ENCODE data around the gene DPYSL4.

Gene DPYSL4

DNA sequence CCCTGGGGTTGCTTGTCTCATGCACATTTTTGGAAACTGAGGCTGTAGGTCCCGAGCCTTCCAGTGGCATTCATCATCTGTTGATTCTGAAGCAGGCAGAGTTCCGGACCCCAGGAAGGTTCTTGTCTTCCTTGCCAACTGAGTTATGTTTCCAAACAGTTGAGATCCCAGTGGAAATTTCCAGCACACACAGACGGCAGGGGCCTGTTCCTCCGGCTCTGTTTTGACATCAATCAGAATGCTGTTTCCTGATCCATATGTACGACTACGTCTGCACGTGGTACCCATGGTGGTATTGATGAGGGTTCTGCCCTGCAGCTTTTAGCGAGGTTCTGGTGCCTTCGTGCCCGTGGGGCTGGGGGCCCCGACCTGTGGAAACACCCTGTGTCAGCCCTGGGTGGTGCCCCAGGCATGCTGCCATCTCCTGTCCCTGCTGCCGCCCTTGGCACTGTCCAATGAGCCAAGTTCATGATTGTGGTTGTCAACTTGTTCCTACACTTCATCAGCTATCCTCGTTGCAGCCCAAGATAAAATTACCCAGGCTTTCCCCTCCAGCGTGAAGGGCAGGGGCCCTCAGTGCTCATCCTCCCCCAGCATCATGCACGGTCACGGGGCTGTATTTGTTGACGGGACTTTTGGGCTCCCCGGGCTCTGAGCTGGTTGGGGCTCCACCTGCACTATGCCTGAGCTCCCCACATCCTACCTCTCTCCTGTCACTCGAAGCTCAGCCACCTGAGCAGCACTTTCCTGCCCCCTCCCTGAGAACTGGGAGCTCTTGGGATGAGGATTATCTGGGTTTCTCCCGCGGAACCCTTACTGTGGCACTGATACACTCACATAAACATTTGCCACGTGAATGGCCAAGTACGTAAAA is 7.8 kb upstream of the DPYSL4 start:
- no peak for DNase-seq (ENCODE audit: low spot score)

DNA sequence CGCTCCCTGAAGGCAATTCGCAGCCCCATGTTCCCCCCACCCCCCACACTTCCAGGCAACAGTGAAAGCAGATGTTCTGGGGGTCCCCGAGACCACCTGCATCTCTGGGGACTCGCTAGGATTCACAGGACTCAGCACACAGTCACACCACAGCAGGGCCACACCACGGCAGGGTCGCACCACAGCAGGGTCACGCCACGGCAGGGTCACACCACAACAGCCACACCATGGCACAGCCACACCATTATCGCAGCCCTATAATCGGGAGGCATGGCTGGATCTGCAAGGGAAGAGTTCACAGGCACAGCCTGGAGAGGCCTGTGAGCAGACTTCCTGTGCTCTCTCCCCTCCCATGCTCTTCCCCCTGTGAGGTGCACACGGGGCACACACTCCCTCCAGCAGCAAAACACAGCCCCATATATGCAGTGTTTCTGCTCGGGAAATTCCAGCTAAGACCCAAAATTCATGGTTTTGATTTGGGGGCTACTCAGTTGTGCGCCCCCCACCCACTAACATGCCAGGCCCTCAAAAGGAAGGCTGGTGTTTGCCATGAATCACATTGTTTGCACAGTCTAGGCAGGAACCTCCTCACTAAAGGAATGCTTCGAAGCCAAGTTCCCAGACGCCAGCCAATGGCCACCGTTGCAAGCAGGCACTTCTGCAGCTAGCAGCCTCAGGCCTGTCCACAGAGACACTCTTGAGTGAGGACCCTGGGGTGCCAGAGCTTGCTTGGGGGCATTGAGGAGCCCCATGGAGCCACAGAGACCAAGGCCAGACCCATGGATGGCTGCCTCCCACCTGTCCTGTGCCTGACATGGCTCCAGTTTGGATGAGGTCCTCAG is 7.0 kb upstream of the DPYSL4 start:
- no peak for DNase-seq (ENCODE audit: low spot score)

DNA sequence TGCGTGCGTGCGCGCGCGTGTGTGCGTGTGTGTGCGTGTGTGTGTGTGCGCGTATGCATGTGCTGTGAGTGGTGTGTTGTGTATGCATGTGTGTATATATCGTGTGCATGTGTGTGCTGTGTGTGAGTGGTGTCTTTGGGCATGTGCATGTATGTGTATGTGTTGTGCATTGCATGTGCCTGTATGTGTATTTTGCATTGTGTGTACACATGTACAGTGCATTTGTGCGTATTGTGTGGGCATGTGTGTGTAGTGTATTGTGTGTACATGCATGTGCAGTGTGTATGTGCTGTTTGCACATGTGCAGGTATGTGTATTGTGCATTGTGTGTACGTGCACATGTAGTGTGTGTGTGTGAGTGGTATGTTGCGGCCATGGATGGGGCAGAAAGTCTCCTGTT is 6.0 kb upstream of the DPYSL4 start:
- no peak for DNase-seq (ENCODE audit: low spot score)

DNA sequence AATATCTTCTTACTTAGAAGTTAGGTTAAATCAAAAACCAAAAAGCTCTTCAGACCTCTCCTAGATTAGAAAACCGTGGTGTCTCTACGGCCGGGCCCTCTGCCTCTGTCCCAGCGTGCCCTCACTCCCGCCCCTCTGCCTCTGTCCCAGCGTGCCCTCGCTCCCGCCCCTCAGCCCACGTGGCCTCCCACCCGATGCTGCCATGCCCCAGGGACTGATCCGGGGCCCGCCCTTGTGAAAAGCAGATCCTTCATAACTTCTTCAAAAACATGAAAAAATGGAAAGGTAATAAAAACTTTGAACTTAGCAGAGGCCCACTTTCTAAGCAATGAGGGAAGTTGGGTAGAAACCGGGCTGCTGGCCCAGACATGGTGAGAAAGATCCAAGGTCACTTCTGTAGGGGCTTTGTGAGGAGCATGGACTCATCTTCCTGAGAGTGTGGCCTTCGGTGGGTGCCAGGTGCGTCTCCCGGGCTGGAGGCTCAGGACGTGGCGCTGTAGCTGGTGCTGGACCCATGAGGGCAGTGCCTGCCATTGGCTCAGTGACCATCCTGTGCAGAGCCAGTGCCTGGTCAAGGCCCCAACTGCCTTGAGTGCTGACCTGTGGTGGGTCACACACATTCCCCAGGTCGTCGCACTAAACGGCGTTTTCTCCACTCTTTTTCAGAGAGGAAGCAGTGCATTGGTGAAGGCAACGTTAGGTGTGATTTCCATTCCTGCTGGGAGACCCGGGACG is 4.9 kb upstream of the DPYSL4 start:
- DNase-seq (ENCODE audit: low spot score): no peak

DNA sequence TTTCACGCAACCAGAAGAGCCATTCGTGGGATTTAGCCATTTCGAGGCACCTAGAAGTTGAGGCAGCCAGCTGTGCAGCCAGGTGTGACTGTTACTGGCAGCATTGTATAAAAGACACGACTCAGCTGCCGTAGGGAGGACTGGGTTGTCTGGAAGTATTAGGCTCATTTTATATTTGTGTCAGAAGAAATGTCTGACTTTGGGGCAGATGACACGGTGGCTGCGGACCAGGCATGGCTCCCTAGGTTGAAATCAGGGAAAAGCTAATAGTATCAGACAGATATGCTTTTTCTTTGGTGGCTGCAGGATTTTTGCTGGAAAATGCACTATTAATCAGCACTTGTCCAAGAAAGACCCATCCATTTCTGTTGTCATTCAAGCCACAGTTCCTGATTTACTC is 4.2 kb upstream of the DPYSL4 start:
- no peak for DNase-seq (ENCODE audit: low spot score)

DNA sequence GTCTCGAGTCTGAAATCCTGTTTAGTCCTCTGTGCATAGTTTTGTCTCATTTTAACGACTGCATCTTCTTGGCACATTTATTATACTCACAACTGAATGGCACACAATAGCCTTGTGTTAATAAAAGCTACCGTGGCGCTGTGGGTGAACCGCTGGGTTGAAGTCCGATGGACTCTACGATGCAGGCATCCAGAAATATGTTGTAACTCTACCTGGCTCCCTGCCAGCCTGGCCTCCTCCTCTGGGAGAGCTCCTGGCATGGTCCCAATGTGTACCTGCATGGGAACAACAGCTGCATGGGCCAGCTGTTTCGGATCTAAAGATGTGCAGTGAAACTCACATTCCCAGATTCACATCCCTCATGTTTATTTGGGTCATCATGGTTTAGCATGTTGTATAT is 3.7 kb upstream of the DPYSL4 start:
- no peak for DNase-seq (ENCODE audit: low spot score)

DNA sequence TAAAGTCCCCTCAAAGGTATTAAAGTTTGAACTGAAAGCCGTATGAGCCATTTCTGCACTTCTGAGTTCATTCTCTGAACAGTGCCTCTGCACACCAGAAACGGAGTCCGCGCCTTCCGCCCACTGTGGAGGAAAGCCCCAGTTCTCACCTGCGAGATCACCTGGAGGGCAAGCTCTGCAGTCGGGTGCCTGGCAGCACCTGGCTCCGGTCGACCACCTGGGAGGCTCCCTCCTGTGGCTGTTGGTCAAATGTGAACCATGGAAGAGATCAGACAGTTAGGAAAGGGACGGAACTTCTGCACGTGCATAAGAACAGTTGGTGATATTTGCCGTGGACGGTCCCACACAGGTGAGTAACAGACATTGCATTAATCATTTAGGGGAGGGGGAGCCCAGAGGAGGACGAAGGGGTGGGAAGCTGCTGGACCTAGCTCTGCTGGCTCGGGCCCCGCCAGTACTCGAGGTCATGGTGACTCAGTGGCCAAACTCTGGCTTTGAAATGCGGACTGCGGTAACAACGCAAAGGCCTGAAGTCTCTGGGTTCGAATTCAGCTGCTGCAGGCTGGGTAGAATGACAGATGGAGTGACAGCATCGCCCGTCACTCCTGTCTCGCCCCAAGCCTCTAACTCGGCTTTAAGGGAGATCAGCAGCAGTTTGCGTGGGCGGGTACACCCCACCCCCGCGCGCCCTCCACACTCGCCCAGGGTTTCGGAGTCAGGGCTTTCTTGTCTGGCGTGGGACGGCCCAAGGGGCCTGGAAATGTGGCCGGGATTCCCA is 1.7 kb upstream of the DPYSL4 start:
- no peak for DNase-seq (ENCODE audit: low spot score)

DNA sequence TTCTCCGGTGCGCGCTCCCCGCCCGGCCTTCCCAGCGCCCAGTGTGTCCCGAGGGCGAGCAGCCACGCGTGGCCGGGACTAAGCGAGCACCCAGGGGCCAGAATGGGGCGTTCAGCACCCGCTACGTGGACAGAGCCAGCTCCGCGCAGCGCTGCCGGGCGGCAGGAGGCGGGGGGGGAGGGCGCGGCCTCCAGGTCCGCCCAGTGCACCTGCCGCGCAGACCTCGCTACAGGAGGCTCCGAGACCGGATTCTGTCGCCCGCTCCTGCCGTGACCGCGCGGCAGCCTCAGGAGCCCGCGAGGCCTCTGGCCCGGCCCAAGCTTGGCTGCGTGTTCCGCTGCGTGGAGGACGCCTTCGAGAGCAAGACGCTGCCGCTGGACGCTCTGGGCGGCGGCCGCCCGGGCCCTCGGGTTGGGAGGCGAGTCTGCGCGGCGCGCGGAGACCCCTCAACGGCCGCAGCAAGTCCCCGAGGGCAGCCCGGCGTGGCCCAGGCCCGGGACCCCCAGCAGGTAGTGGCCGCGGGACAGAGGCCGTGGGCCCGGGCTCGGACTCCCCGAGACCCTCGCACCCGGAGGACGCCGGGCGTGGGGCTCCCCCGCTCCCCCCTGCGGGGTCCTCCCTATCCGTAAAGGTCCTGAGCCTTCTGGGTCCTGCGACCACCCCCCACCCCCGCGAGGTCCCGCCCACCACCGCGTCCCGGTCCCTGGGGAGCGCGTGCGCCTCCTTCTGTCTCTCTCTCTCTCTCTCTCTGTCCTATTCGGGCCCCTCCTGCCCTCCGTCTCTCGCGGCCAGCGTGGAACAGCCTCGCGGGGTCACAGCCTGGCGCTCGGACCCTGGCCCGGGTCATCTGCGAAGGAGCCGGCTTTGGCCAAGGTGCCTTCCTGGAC is 904 bp upstream of the DPYSL4 start:
- DNase-seq (ENCODE audit: low spot score): no peak

DNA sequence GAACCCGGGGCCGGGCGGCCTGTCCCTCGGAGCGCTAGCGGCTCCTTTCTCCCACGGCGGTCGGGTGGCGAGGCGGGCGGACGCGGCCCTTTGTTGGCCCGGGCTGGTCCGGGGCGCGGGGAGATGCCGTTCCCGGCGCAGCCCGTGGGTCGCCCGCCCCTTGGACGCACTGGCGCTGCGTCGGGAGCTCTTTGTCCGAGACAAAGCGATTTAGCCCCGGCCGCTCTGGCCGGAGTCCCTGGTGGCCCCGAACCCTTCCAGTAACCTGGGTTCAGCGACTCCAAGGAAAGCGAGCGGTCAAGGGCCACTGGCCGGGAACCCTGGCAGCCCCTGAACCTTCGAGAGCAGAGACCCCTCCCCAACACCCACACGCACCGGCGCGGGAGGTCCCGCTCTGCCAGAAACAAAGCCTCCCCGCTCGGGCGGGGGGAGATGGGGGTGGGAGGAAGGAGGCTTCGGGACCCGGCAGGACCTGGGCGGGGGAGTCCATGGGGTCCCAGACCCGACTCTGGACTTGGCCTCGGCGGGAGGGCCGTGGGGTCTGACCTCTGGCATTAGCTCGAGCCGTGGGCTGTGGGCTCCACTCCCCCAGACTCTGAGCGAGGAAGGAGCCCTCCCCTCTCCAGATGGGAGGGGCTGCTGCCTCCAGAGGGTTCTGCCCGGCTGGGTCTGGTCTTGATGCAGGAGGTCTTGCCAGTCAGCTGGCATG is 836 bp downstream of the DPYSL4 start:
- DNase-seq (ENCODE audit: low spot score): no peak

DNA sequence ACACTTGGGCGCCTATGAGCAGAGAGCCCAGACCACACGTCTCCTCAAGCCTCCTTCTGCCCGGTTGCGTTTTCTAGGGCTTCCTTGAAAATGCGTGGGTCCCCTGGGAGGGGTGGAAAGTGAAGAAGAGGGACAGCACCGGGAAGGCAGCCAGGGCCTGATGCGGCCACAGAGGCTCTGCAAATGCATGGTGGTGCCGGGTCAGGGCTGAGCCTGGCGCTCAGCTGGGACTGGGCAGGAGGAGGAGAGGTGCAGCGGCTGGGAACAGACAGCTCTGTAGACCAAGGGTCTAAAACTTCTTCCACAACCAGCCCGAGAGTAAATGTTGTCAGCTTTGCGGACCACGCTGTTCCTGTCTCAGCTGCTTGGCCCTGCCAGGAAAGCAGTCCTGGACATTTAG is 1.6 kb downstream of the DPYSL4 start:
- no peak for DNase-seq (ENCODE audit: low spot score)

DNA sequence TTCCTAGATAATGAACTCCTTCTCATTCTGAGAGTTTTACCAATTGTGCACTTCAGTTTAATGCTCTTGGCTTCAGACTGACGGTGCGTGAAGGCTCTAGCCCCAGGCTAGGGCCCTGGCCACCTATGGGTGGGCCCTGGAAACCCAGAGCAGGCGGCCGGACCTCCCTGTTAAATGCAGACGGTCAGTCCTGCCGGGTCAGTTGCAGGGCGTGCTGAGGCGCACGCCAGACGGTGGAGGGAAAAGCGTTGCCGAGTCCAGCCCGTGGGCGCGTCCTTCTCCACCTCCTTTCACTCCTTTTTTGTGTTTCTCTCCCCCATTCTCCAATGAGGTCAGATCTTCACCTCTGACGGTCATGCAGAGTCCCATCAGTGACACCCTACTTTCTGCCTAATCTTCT is 2.3 kb downstream of the DPYSL4 start:
- DNase-seq (ENCODE audit: low spot score): no peak

DNA sequence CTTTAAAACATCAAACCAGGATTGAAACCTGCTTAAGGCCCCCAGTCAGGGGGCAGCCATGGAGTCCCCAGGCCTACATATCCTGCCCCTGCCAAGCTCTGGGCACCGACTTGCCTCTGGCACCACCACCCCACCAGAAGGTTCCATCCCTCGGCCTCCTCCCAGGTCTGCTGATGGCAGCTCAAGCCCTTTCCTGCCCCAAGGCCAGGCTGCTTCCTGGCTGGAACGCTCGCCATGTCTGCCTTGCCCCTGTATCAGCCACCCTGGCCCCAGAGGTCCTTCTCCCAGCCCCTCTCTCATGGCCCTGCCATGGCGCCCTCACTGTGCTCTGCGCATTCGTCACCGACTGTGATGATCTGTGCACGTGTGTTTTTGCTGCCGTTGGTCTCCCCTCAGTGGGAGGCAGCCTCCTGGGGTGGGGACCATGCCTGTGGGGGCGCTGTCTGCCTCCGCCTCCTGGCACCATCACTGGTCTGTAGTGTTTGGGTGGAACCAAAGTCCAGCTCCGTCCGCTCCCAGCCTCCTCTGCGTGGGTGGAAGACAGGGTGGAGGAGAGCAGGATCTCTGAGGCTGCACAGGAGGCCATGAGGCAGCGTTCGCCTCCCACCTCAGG is 3.2 kb downstream of the DPYSL4 start:
- no peak for DNase-seq (ENCODE audit: low spot score)

DNA sequence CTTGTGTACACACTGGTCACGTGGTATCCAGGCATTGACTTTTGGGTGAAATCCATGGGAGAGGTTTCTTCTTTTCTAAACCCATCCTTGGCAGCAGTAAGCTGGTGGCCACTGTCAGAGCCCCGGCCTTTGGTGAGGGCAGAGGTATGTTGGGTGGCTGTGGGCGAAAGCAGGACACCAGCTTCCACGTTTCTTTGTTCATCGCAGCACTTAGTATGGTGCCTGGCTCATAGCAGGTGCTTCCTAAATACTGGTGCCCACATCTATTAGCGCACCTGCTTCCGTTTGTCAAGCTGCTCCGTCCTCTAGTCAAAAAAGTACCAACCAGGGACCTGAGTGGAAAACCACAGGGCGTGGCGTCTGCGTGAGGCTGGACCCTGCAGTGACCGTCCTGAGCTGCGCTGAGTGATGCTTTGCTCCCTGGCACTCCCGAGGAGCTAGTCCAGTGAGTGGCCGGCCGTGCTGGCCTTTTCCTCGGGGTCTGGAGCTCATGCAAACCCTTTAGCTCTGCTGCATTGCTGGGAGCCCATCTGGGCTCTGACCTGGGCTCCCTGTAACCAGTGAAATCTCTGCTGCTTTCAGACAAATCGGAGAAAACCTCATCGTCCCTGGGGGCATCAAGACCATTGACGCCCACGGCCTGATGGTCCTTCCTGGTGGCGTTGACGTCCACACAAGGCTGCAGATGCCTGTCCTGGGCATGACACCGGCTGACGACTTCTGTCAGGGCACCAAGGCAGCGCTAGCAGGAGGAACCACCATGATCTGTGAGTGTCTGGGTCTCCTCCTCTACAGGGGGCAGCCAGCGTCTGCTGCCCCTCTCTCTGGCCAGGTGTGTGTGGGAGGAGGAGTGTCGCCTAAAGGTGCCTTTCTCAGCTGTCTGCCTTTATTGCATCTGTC is 5.6 kb downstream of the DPYSL4 start:
- DNase-seq (ENCODE audit: low spot score): no peak

DNA sequence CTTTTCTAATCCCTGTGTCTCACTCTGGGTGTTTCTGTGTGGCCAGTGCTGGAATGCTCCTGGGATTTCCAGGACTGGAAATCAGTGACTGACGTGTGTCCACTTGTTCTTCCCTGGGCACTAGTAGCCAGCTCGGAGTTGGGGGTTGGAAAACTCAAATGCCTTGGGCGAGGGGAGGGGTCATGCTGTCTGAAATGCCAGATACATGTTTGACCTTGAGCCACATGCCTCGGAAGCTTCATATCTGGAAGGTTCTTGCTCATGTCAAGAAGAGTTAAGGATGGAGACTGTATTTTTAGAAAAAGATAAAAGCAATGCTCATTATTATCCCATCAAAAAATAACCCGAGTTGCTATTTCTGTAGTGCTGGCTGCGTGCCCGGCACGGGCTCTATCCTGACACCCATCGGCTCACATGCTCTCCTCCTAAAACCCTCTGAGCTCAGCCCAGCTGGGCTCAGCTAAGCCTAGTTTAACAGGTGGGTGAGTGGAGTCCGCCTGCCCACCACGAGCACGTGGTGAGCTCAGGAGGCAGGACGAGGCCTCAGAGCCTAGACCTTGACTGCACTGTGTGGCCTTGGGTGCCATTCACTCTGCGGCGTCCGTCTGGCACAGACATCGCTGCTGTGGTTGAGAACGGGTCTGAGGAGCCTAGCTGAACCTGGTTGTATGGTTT is 6.4 kb downstream of the DPYSL4 start:
- no peak for DNase-seq (ENCODE audit: low spot score)

DNA sequence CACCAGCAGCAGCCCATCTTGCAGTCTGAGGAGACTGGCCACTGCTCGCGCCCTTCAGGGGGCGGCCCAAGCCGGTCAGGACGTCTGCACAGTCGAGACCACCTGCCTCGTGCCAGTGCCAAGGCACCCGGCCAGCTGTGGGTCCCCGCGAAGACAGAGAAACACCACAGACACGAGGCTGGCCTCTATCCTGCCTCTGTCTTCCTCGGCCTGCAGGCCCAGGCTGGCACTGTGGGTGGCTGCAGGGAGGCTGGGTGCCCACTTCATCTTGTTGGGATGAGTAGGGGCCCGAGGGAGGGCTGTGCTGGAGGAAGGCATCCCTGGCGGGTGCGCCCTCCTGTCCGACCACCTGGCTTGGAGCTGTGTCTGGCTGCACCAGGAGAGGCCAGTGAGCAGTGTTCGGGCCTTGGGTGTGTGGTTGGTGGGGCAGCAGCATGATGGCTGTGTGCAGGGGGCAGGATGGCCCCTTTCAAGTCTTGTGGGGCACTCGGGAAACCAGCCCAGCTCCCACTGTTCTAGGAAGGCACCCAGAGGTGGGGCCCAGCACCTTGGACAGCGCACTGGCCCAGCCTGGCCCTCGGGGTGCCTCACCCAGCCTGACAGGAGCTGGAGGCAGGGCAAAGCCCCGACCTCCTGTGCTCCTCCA is 7.3 kb downstream of the DPYSL4 start:
- DNase-seq (ENCODE audit: low spot score): no peak

DNA sequence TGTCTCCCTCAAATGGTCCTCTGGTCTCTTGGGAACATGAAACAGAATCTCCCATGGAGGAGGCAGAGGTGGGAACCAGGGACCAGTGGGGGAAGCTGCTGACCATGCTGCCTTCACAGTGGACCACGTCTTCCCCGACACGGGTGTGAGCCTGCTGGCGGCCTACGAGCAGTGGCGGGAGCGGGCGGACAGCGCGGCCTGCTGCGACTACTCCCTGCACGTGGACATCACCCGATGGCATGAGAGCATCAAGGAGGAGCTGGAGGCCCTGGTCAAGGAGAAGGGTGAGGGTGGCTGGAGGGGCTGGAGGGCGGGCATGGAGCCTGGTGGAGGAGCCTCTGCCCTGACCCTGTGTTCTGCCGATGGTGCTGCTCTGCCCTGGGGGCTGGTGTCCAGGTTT is 8.0 kb downstream of the DPYSL4 start:
- DNase-seq (ENCODE audit: low spot score): no peak

DNA sequence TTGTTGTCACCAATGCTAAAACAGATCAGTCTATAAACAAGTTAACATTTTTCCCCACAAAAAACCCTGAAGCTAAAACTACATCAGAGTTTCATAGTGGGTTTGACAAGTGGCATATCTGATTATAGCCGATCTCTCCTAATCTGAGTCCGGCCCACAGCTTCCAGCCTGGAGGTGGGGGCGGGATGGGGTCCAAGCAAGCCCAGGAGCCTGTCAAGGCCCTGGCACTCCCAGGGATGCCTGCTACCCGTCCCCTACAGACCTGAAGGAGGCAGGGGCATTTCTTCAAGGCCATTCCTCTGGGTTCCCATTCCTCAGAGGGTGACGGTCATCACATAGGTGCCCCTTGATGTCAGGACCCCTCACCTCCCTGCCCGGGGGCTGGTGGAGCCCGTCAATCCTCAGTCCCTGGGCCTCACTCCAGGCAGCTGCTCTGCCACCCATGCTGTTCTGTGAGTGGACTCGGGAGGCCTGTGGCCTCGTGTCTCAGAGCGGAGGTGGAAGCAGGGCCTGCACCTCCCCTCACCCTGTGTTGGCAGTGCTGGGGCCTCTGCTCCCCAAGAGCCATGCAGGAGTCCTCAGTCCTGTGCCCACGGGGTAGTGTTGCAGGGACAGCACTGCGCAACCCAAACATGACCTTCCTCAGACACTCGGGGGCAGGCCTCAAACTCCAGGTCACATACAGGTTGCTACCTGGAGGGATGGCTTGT is 8.8 kb downstream of the DPYSL4 start:
- no peak for DNase-seq (ENCODE audit: low spot score)
